ENCODE data around the gene ARHGEF25. TPM values are rescaled to one million over a fixed set of nuclear protein-coding genes. Genes with fewer than 3 reads are reported as not detected.
"Not testable (repeated sequence)": the region's sequence is repeated elsewhere in the genome, so short reads cannot be mapped to it uniquely, and the experiment has no call there.

Gene ARHGEF25
- total RNA-seq (2014; rRNA removed; shearing (Covaris generic); ENCODE audit: low replicate concordance), result 17.0 and 17.4 TPM in 2 replicates

DNA sequence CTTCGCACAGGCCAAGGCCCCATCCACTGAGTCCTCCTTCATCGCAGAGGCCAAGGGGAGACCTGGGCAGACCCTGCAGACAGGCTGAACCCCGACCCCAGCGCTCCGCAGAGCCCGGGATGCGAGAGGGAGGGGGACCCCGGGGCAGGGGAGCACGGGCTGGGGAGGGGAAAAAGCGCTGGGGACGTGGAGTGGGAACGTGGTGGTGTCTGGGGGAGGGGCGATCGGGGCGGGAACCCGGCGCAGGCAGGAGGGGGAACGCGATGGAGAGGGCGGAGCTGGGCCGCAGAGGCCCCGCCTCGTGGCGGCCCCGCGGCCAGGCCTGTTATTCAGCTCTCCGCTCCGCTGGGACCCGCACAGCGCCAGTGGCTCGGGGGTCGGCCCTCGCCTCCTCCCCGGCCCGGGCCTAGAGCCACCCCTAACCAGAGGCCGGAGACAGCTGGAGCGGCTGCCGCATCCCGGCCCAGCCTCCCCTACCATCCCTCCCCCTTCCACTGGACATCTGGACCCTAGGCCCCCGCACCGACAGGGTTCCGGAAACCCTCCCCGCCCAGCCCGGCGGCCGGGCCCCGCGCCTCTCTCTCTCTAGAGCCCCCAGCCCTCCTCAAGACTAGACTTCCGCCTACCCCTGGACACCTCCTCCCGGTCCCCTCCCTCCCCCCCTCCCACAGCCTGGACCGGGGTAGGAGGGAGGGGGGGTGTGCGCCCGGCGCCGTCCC lies at the start of gene ARHGEF25:
ARHGEF25 (plus strand) TSS at position 328 of the 719 bp plus-strand sequence. CDS start 460 bp downstream, outside the sequence.
- Histone ChIP-seq H3K9me3 (no peaks in the 10 kb centered on the region), H3K4me3 (peak within 1 kb of the TSS; percentile 81), H3K36me3 (peaks cover 3% of the 10 kb centered on the region; the same call in 1 of the 2 replicates), H3K27me3 (no peaks in the 10 kb centered on the region)
- peak; percentile 75 for DNase-seq

DNA sequence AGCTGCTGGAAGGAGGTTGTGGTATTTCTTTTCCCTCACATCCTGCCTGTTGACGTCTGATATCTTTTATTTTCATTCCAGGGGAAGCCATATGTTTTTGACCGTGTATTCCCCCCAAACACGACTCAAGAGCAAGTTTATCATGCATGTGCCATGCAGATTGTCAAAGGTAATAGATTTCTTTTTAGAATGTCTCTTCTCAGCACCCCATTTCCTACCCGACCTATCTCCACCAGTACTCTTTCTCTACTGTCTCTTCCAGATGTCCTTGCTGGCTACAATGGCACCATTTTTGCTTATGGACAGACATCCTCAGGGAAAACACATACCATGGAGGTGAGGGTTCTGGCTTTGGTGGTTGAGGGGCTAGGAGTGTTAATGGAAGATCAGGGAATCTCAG lies 47.9 kb upstream of the ARHGEF25 start:
- H3K4me3 ChIP-seq, result no peak overlapping the region
- peaks cover 21% of the 10 kb centered on the region for H3K27me3 ChIP-seq
- no peaks in the 10 kb centered on the region for H3K9me3 ChIP-seq
- DNase-seq, result no peak
- no peaks in the 10 kb centered on the region for H3K36me3 ChIP-seq

DNA sequence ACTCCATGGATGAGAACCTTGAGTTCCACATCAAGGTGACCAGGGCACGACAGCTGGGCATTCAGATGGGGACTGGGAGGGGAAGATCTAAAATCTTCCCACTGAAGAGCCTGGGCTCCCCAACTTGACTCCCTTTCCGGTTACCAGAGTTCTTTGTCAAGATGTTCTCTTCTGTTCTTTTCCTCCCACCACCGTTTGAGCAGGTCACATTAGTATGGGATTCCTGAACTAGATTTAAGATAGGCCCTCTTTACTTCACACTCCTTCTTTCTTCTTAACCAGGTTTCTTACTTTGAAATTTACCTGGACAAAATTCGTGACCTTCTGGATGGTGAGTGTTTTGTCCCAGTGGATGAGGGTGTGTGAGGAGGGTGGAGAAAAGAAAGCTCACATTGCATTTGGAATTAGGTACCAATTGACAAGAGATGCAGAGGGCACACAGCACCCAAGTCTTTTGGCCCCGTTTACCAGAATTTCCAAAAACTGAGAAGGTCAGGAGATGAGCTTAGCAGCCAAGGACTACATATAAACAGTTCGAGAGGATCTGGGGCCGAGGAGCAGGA lies 47.0 kb upstream of the ARHGEF25 start:
- H3K9me3 ChIP-seq, result no peaks in the 10 kb centered on the region
- H3K36me3 ChIP-seq, result no peaks in the 10 kb centered on the region
- H3K4me3 ChIP-seq, result no peak overlapping the region
- DNase-seq, result no peak
- peaks cover 21% of the 10 kb centered on the region for H3K27me3 ChIP-seq

DNA sequence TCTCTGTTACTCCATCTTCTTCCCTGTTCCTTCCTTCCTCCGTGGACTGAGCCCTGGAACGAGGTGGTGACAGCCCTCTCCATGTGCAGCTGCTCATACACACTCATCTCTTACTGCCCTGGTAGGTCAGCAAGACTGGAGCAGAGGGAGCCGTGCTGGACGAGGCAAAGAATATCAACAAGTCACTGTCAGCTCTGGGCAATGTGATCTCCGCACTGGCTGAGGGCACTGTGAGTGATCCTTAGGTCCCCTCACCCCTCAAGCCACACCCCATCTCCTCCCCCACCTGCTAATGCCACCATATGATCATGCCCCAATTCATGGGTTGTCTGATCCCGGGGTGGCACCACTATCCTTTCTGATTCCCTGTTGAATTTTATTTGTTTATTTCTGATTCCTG lies 42.4 kb upstream of the ARHGEF25 start:
- Histone ChIP-seq H3K4me3 (no peak overlapping the region), H3K36me3 (no peaks in the 10 kb centered on the region), H3K9me3 (no peaks in the 10 kb centered on the region), H3K27me3 (peaks cover 5% of the 10 kb centered on the region)
- DNase-seq, result no peak

DNA sequence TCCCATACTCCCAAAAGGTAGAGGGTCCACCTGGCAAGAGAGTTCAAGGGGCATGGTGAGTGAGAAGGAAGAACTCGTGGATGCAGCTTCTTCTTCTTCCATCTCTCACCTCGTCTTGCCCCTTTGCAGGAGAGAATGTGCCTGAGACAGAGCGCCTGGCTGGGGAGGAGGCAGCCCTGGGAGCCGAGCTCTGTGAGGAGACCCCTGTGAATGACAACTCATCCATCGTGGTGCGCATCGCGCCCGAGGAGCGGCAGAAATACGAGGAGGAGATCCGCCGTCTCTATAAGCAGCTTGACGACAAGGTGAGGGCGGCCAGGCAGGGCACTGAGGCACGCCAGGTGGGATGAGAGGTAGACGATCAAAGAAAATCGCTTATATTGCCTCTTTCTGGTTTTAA lies 41.4 kb upstream of the ARHGEF25 start:
- Histone ChIP-seq H3K36me3 (no peaks in the 10 kb centered on the region), H3K9me3 (no peaks in the 10 kb centered on the region), H3K4me3 (no peak overlapping the region), H3K27me3 (0 out of 2 replicates have a peak, but pooled peaks cover 2% of the 10 kb centered on the region)
- DNase-seq, result no peak

DNA sequence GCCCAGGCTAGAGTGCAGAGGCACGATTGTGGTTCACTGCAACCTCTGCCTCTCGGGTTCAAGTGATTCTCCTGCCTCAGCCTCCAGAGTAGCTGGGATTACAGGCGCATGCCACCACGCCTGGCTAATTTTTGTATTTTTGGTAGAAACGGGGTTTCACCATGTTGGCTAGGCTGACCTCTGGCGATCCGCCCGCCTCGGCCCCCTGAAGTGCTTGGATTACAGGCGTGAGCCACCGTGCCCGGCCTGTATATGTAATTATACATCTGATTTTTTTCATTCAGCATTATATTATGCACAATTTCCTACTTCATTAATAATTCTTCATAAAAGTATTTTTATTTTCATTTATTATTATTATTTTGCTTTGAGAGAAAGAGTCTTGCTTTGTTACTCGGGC lies 40.8 kb upstream of the ARHGEF25 start:
- not testable (repeated sequence) for H3K27me3 ChIP-seq, H3K9me3 ChIP-seq, DNase-seq, H3K4me3 ChIP-seq, H3K36me3 ChIP-seq

DNA sequence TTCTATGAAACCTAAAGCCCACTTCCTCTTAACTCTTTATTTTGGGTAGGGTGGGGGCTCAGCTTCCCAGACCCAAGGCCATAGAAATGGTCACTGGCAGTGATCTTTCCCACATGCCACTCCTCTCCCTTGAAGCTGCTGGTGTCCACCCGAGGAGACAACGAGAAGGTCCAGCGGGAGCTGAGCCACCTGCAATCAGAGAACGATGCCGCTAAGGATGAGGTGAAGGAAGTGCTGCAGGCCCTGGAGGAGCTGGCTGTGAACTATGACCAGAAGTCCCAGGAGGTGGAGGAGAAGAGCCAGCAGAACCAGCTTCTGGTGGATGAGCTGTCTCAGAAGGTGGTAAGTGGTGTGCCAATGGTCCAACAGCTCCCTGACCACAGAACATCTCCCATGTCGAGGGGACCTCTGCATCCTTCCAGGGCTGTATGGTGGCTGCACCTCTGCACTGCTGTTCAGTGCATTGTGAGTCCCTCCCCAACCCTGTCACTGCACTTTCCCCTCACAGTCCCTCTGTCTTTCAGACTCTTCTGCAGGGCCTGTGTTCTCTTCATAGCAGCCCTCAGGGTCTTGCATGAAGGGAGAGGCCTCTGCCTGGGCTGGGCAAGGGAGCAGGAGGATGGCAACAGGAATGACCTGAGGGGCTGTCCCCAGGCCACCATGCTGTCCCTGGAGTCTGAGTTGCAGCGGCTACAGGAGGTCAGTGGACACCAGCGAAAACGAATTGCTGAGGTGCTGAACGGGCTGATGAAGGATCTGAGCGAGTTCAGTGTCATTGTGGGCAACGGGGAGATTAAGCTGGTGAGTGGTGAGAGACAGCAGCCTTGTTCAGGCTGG lies 39.1 kb upstream of the ARHGEF25 start:
- Histone ChIP-seq H3K27me3 (no peaks in the 10 kb centered on the region), H3K36me3 (no peaks in the 10 kb centered on the region), H3K4me3 (no peak overlapping the region), H3K9me3 (no peaks in the 10 kb centered on the region)
- no peak for DNase-seq

DNA sequence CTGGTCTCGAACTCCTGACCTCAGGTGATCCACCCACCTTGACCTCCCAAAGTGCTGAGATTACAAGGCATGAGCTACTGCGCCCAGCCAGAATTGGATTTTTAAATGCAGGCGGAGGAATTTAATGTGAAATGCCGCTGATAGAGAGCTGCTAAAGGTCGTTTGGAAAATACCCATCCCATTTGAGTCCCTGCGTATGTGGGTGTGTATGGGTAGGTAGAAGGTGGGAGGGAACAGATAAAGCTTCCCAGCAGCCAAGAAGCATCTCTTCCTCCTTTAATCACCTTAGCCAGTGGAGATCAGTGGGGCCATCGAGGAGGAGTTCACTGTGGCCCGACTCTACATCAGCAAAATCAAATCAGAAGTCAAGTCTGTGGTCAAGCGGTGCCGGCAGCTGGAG lies 36.4 kb upstream of the ARHGEF25 start:
- DNase-seq, result no peak
- H3K27me3 ChIP-seq, result no peaks in the 10 kb centered on the region

DNA sequence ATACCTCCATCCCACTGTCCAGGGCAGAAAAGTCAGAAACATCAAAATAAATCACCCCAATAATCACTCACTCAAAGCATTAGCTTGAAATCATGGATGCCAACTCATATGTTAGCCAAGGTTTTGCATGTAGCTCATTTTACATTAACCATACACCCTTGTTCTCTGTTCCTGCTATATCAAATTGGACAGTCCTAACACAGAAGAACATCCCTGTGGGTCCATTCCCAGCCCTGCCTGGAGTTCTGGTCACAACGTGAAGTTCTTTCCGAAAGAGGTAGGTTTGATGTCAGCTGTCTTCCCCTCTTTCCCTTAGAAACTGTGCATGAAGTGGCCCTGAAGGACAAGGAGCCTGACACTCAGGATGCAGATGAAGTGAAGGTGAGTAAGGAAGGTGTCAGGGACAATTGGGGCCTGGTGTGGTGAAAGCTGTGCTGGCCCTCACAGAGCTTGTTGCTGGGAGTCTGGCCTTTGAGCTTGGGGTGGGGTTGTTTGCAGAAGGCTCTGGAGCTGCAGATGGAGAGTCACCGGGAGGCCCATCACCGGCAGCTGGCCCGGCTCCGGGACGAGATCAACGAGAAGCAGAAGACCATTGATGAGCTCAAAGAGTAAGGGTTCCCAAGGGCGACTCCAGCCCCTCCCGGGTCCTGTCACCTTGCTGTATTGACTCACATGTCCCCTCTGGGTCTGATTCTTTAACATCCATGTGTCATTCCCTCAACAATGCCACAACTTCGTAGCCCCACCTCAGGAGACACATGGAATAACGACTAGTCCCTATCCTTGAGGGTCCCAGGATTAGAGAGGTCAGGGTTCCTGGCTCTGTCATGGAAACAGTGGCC lies 35.2 kb upstream of the ARHGEF25 start:
- Histone ChIP-seq H3K9me3 (no peaks in the 10 kb centered on the region), H3K27me3 (no peaks in the 10 kb centered on the region), H3K36me3 (no peaks in the 10 kb centered on the region), H3K4me3 (no peak overlapping the region)
- DNase-seq, result no peak

More for the DNA sequence above, 36.4 kb upstream of the ARHGEF25 start:
- Histone ChIP-seq H3K36me3 (no peaks in the 10 kb centered on the region), H3K9me3 (no peaks in the 10 kb centered on the region), H3K4me3 (no peak overlapping the region)

DNA sequence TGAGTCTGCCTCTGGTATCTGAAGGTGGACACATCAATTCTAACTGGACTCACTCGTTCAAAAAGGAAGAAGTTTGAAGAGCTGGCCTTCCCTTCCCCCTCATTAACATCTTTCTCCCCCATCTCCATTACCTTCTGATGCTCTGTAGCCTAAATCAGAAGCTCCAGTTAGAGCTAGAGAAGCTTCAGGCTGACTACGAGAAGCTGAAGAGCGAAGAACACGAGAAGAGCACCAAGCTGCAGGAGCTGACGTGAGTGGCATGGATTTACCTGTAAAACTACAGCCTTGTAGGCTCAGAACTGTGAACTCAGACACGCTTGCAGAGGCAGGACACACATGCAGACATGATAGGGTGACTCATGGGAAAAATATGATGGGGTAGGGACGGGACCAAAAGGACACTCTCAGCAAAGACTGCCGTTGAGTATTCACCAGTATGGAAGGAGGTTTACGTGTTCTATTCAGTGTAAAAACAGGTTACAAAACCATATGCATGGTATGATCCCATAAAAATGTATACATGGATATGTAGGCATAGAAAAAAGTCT lies 34.5 kb upstream of the ARHGEF25 start:
- Histone ChIP-seq H3K36me3 (no peaks in the 10 kb centered on the region), H3K9me3 (no peaks in the 10 kb centered on the region), H3K27me3 (no peaks in the 10 kb centered on the region), H3K4me3 (no peak overlapping the region)
- no peak for DNase-seq

DNA sequence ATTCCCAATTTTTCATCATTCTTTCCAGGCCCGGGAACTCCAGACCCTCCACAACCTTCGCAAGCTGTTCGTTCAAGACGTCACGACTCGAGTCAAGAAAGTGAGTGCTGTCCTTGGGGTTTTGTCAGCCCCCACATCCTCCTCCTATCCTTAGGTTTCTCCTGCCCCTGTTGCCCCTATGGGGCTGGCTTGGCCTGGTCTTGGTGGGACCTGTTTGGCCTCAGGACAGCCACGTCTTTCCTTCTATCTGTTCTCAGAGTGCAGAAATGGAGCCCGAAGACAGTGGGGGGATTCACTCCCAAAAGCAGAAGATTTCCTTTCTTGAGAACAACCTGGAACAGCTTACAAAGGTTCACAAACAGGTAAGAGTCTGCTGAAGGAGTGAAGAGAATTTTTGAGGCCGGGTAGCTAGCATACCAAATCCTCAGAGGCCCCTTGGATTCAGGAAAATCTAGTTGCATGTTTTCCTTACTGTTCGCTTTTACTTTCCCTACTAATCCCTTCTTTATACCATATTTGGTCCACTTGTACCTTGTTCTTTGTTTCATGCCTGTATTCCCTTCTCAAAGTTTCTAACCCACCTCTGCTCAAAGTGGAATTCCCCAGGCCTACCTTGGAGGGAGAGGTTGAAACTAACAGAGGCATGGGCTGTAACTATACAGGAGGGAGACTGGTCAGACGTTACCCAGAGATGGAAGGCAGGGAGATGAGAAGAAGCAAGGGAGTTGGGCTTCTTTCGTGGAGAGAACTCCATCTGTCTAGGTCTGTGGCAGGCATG lies 33.1 kb upstream of the ARHGEF25 start:
- Histone ChIP-seq H3K9me3 (no peaks in the 10 kb centered on the region), H3K36me3 (no peaks in the 10 kb centered on the region), H3K4me3 (no peak overlapping the region), H3K27me3 (0 out of 2 replicates have a peak, but pooled peaks cover 3% of the 10 kb centered on the region)
- no peak for DNase-seq

DNA sequence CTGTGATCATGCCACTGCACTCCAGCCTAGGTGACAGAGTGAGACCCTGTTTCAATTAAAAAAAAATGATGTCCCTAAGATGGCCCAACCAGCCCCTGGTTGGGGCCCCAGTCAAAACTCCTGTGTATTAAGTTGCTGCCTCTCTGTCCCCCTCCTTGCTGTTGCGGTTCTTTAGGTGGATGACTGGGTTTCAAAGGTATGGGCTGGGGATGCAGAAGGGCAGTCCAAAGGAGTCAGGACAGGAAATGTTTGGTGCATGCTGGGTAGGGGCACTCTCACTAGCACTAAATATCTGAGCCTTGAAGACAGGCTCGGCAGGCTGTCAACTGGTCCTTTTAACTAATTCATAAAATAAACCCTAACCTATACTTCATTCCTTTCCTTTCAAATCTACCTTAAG lies 32.2 kb upstream of the ARHGEF25 start:
- Histone ChIP-seq H3K36me3 (no peaks in the 10 kb centered on the region), H3K9me3 (no peaks in the 10 kb centered on the region), H3K27me3 (0 out of 2 replicates have a peak, but pooled peaks cover 3% of the 10 kb centered on the region), H3K4me3 (no peak overlapping the region)
- DNase-seq, result no peak

DNA sequence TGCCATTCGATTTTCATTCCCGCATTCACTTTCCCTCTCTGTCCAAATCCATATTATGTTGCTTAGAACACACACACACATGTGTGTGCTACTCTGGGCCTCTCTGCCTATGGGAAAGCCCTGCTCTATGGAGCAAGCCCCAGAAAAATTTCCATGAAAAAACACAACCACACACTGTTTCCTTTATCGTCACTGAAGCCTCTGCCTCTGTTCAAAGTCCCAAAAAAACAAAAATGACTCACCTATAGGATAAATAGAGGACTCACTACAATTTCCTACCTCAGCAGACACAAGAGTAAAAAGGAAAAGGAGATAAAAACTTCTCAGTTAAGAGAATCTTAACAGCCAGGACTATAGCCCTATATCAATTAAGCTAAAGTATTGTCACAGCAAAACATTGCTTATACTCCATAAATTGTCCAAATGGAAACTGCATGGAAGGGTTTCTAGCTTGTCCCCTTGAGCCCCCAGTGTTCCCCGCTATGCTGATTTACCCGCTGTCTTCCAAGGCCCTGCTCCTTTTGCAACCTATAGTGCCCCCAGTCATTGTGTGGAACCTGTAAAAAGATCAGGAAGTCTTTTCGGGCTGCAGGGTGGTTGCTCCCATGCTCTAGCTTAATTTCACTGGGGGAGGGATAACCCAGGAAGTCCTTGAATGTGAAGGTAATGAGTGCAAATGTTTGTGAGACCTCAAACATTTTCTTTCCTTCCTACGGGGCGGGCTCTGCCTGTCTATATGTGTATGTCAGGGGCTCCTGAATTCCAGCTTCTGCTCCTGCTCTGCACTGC lies 31.4 kb upstream of the ARHGEF25 start:
- Histone ChIP-seq H3K36me3 (no peaks in the 10 kb centered on the region), H3K9me3 (no peaks in the 10 kb centered on the region), H3K4me3 (no peak overlapping the region), H3K27me3 (0 out of 2 replicates have a peak, but pooled peaks cover 3% of the 10 kb centered on the region)
- no peak for DNase-seq

DNA sequence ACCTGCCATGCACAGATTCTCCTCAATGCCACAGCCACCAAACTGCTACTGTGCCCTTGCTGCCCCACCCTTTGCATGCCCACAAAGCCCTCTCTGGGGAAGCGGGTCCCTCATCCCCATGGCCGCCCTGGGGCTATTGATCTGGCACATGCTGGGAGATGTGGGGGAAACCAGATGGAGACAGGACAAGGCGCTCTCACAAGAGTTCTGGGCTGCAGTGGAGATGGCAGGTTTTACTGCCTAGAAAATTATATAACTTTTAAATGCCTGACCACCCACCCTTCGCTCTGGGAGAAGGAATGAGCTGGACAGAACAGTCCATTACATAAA lies 30.8 kb upstream of the ARHGEF25 start:
- Histone ChIP-seq H3K27me3 (peaks cover 3% of the 10 kb centered on the region; the same call in 1 of the 2 replicates), H3K9me3 (no peaks in the 10 kb centered on the region), H3K36me3 (no peaks in the 10 kb centered on the region), H3K4me3 (no peak overlapping the region)
- no peak for DNase-seq

DNA sequence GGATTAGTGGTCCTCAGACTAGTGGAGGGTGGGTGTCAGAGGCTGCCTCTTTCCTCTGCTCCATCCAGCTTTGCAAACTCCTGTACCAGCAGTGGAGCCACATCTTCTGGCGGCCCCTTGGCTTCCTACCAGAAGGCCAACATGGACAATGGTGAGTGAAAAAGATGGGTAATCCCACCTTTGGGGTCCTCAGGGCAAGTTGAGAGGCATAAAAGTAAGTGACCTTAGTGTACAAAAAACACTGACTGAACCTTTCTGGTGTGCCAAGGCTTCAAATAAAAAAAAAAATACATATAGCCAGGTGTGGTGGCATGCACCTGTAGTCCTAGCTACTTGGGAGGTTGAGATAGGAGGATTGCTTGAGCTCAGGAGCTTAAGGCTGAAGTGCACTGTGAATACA lies 29.4 kb upstream of the ARHGEF25 start:
- Histone ChIP-seq H3K4me3 (no peak overlapping the region), H3K36me3 (no peaks in the 10 kb centered on the region), H3K27me3 (peaks cover 3% of the 10 kb centered on the region; the same call in 1 of the 2 replicates), H3K9me3 (no peaks in the 10 kb centered on the region)
- no peak for DNase-seq
